OCI-LY1 (cell line): Measurements from ENCODE around the gene FOXO3B.
"Not testable (repeated sequence)": the region's sequence is repeated elsewhere in the genome, so short reads cannot be mapped to it uniquely, and the experiment has no call there.

Experiments used
- EZH2 ChIP-seq: fragments of 200-600 bp; sonication (generic), shearing (Covaris generic); IDR thresholded peaks from 2 replicates; pipeline ENCODE4 v1.8.0; 2017; ENCODE audit warnings: borderline replicate concordance, mixed run types, mild to moderate bottlenecking, antibody characterized with exemption, low read length, moderate library complexity, mixed read lengths
- TF ChIP-seq, protein P1 (sequence below): fragments of 200-600 bp; sonication (generic), shearing (Covaris generic); IDR thresholded peaks from 2 replicates; pipeline ENCODE4 v1.5.1; 2017; ENCODE audit warnings: mild to moderate bottlenecking, antibody characterized with exemption, low read length, moderate library complexity, mixed read lengths

GRCh38 chr17:18718643-18719427, 36.7 kb upstream of the FOXO3B start:
- TF ChIP-seq, protein P1, sequence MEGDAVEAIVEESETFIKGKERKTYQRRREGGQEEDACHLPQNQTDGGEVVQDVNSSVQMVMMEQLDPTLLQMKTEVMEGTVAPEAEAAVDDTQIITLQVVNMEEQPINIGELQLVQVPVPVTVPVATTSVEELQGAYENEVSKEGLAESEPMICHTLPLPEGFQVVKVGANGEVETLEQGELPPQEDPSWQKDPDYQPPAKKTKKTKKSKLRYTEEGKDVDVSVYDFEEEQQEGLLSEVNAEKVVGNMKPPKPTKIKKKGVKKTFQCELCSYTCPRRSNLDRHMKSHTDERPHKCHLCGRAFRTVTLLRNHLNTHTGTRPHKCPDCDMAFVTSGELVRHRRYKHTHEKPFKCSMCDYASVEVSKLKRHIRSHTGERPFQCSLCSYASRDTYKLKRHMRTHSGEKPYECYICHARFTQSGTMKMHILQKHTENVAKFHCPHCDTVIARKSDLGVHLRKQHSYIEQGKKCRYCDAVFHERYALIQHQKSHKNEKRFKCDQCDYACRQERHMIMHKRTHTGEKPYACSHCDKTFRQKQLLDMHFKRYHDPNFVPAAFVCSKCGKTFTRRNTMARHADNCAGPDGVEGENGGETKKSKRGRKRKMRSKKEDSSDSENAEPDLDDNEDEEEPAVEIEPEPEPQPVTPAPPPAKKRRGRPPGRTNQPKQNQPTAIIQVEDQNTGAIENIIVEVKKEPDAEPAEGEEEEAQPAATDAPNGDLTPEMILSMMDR: not testable (repeated sequence)
- TF ChIP-seq EZH2: not testable (repeated sequence)
